ENCODE results near the gene RNF115. TPM values are rescaled to one million over a fixed set of nuclear protein-coding genes. Genes with fewer than 3 reads are reported as not detected.

RNF115 gene
- total and polyA plus RNA-seq, 2 of the 13 experiments (the other 11 are each of a cell fraction or from before 2014, with no cell fraction given), result 6.0 to 10.1 TPM

- peak; percentile 33 for TF ChIP-seq ZNF407 (CRISPR knock-in tag; IDR thresholded peaks at IDR 0.05; ENCODE audit: not compliant biosample characterization)
- no peak for TF ChIP-seq ZBED4 (CRISPR knock-in tag; IDR thresholded peaks at IDR 0.05; ENCODE audit: borderline replicate concordance)
- no peak for TF ChIP-seq PHF5A (CRISPR knock-in tag; IDR thresholded peaks at IDR 0.05; ENCODE audit: low read depth, unreplicated experiment)
- TF ChIP-seq ZNF292 (CRISPR knock-in tag; IDR thresholded peaks at IDR 0.05; ENCODE audit: borderline replicate concordance, low read depth), result no peak
- no peak for TF ChIP-seq ZNF275 (CRISPR knock-in tag; IDR thresholded peaks at IDR 0.05; ENCODE audit: borderline replicate concordance)
- TF ChIP-seq ZBTB26 (CRISPR knock-in tag; IDR thresholded peaks at IDR 0.05; ENCODE audit: borderline replicate concordance), result no peak
- no peak for TF ChIP-seq ZNF678 (CRISPR knock-in tag; IDR thresholded peaks at IDR 0.05)
- TF ChIP-seq GFI1 (CRISPR knock-in tag; IDR thresholded peaks at IDR 0.05; ENCODE audit: borderline replicate concordance), result no peak
- no peak for TF ChIP-seq ZNF790 (CRISPR knock-in tag; IDR thresholded peaks at IDR 0.05; ENCODE audit: borderline replicate concordance)
- TF ChIP-seq ZMYM4 (CRISPR knock-in tag; IDR thresholded peaks at IDR 0.05), result peak; percentile 46; the same call in 1 of the 2 replicates
Observed at GRCh38 chr1:145720878-145721671, 102.8 kb downstream of the RNF115 start (continued).

Measured in HepG2 (cell line).